Measurements from ENCODE around the gene GCLM.

GCLM gene

GRCh38 chr1:93845538-93846205 is 63.6 kb downstream of the GCLM start:
- DNase-seq: peak; percentile 95

DNA sequence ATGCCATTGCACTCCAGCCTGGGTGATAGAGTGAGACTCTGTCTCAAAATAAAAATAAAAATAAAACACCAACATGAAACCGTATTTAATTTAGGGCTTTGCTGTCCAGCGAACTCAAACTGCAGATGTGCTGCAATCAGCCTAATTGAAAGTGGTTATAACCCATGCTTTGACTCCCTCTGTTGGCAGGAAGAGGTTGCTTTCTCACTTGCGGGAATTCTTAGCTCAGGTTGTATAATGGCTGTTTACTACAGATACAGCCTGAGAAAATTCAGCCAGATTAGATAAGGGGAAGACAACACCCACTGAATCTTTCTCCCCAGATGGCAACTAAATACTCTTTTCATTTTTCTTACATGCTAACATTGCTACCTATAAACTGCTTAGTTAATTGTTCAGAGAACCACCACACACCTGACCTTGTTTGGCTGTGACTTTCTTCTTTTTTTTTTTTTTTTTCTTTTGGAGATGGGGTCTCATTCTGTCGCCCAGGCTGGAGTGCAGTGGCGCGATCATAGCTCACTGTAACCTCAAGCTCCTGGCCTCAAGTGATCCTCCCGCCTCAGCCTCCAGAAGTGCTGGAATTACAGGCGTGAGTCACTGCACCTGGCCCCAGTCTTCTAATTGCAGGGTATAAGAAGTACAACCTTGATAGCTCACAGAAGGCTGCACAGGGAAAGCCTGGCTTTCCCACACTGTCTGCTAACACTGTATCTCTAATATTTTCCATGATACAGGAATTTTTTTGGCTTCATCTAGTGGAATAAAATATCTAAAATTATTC is 64.8 kb downstream of the GCLM start:
- DNase-seq: peak; percentile 79

- DNase-seq: no peak
Observed at GRCh38 chr1:93842750-93843500, 66.3 kb downstream of the GCLM start.

GRCh38 chr1:93841771-93842170 is 67.5 kb downstream of the GCLM start:
- DNase-seq: no peak

DNA sequence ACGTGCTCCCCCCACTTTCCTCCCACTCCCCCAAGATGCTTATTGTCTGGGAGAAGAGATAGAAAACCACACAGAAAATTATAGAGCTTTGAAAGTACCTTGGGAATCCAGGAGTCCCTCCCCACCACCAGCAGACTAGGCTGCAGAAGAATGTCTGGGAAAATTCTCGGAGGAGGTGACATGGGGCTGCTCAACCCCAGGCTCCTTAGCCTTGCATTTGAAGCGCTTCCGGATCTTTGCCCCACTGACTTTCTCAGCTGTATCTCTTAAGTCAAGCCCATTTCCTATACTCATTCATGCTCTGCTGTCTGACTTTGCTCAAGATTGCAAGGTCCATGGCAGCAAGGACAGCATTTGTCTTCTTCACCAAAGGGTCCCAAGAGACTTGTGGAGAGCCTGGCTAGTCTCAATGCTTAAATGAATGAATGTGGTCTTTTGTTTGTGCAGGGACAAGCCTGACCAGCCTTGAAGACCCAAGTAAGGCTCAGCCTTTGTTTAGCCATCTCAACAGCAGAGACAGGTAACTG is 68.2 kb downstream of the GCLM start:
- no peak for DNase-seq

DNA sequence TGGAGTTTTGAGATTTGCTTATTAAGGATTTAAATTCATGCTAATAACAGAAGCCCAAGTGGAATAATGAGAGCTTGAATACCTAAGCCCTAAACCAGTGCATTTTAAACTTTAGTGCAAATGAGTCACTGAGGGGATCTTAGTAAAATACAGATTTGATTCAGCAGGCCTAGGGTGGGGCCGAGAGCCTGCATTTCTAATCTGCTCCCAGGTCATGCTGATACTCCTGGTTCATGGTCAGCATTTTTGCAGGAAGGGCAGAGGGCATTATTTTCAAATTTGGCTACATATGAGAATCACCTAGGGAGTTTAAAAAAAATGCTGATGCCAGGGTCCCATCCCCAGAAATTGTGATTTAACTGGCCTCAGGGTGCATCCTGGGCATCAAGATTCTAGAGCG is 69.5 kb downstream of the GCLM start:
- no peak for DNase-seq

GRCh38 chr1:93839307-93839706 is 69.9 kb downstream of the GCLM start:
- DNase-seq: peak; percentile 86

- no peak for DNase-seq
Observed at GRCh38 chr1:93837961-93838360, 71.3 kb downstream of the GCLM start.
